ENCODE measurements around the gene STRADB.

DNA sequence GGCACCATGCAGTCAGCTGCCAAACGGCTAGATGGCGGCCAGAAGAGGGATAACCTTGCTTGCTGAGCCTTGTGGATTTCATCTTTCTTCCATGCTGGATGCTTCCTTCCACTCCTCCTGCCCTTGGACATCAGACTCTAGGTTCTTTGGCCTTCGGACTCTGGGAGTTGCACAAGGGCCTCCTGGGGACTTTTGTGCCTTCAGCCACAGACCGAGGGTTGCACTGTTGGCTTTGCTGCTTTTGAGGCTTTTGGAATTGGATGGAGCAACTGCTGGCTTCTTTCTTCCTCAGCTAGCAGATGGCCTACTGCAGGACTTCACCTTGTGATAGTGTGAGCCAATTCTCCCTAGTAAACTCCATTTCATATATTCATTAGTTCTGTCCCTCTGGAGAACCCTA, 31.0 kb downstream of the STRADB start:
- TF ChIP-seq, protein P1, sequence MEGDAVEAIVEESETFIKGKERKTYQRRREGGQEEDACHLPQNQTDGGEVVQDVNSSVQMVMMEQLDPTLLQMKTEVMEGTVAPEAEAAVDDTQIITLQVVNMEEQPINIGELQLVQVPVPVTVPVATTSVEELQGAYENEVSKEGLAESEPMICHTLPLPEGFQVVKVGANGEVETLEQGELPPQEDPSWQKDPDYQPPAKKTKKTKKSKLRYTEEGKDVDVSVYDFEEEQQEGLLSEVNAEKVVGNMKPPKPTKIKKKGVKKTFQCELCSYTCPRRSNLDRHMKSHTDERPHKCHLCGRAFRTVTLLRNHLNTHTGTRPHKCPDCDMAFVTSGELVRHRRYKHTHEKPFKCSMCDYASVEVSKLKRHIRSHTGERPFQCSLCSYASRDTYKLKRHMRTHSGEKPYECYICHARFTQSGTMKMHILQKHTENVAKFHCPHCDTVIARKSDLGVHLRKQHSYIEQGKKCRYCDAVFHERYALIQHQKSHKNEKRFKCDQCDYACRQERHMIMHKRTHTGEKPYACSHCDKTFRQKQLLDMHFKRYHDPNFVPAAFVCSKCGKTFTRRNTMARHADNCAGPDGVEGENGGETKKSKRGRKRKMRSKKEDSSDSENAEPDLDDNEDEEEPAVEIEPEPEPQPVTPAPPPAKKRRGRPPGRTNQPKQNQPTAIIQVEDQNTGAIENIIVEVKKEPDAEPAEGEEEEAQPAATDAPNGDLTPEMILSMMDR (IDR thresholded peaks at IDR 0.05 in 4 of 5, conservative IDR thresholded peaks at IDR 0.05 in 1 of 5) = no peak
- no peak for TF ChIP-seq POLR2A (IDR thresholded peaks at IDR 0.05)

Data from gastrocnemius medialis (tissue), 4 donors.